HCT116 (cell line): Measurements from ENCODE around the gene LDAF1. TPM values are rescaled to one million over a fixed set of nuclear protein-coding genes. Genes with fewer than 3 reads are reported as not detected.

Experiments
- ATAC-seq: fragments of 200-7000 bp; cut with Tn5 transposase; 2 replicates; pipeline ENCODE4 v1.9.1; 2020; ENCODE audit warnings: mild to moderate bottlenecking, moderate library complexity
- Bru-seq: library from RNA; stranded (reverse); fragments of 400-500 nt; gene quantifications from one replicate; lab custom pipeline; 2021; lab: Mats Ljungman, UMichigan
- BruChase-seq, 2 experiments: library from RNA; stranded (reverse); fragments of 400-500 nt; gene quantifications; one replicate each; lab custom pipeline; 2021; lab: Mats Ljungman, UMichigan
- BruUV-seq: library from RNA; stranded (reverse); fragments of 400-500 nt; replicated peaks from 2 replicates; lab custom pipeline; 2021; lab: Mats Ljungman, UMichigan
- CTCF ChIA-PET: fragments of 300-600 bp; sonication (Branson Sonifier 250); formaldehyde crosslinking; loops from one replicate; lab custom pipeline; 2021; ENCODE audit warnings: antibody characterized with exemption; lab: Charles Lee
- POLR2A ChIA-PET: fragments of 300-600, 350-600 bp; sonication (Branson Sonifier 250); formaldehyde crosslinking; loops from one replicate; lab custom pipeline; 2021; ENCODE audit warnings: antibody characterized with exemption; lab: Charles Lee
- RAD21 ChIA-PET, 2 experiments: fragments of 300-600 bp; sonication (Branson Sonifier 250); formaldehyde crosslinking; loops; one replicate each; lab custom pipeline; 2023; ENCODE audit warnings: low total read pairs in 2 of 2; ENCODE audit not compliant: uncharacterized antibody in 2 of 2, unreplicated experiment in 2 of 2, low non-redundant PET in 1 of 2; lab: Charles Lee
- DNase-seq: peaks from one replicate; pipeline ENCODE4 v3.0.0-alpha.2; 2010; ENCODE audit warnings: low read depth, low spot score
- H2AFZ ChIP-seq: fragments of 200-600 bp; shearing (Covaris generic), sonication (generic); 2 replicates; pipeline ENCODE4 v1.6.1; 2017; ENCODE audit warnings: low read depth, mixed run types, mixed read lengths, antibody characterized with exemption, low read length; ENCODE audit not compliant: poor library complexity, severe bottlenecking
- H3K27ac ChIP-seq: 2 replicates; pipeline ENCODE4 v1.5.1; 2012; ENCODE audit warnings: low read depth, low read length
- H3K27me3 ChIP-seq: fragments of 200-600 bp; sonication (generic); 2 replicates; pipeline ENCODE4 v1.6.1; 2016; ENCODE audit warnings: mixed run types, low read length, mixed read lengths; ENCODE audit not compliant: insufficient read depth
- H3K36me3 ChIP-seq, 2 experiments: fragments of 200-500 bp in 1 of 2; fragments of 200-600 bp in 1 of 2; sonication (Bioruptor generic) in 1 of 2; sonication (generic) in 1 of 2; 2 replicates each; pipeline versions ENCODE4 v1.5.1 to v1.6.1; 2014 to 2016; ENCODE audit warnings: low read length in 2 of 2, inconsistent platforms in 1 of 2, mixed read lengths in 1 of 2, mixed run types in 1 of 2; ENCODE audit not compliant: insufficient read depth in 2 of 2, control insufficient read depth in 1 of 2
- H3K4me1 ChIP-seq, 2 experiments: fragments of 200-600 bp in 1 of 2; sonication (generic) in 1 of 2; 2 replicates each; pipeline versions ENCODE4 v1.5.1 to v1.6.1; 2012 to 2017; ENCODE audit warnings: low read length in 2 of 2, inconsistent platforms in 1 of 2, mild to moderate bottlenecking in 1 of 2, mixed read lengths in 1 of 2, mixed run types in 1 of 2, moderate library complexity in 1 of 2; ENCODE audit not compliant: insufficient read depth in 2 of 2, control insufficient read depth in 1 of 2
- H3K4me2 ChIP-seq: fragments of 200-600 bp; sonication (generic); 2 replicates; pipeline ENCODE4 v1.6.1; 2017; ENCODE audit warnings: mixed run types, low read length, mixed read lengths
- H3K4me3 ChIP-seq, 2 experiments: fragments of 200-600 bp in 1 of 2; sonication (generic) in 1 of 2; replicated peaks in 1 of 2; 2 replicates each; pipeline ENCODE4 v1.5.1; 2011 to 2016; ENCODE audit warnings: low read length in 2 of 2, control low read depth in 1 of 2, low read depth in 1 of 2, mild to moderate bottlenecking in 1 of 2, mixed read lengths in 1 of 2, mixed run types in 1 of 2
- H3K79me2 ChIP-seq: fragments of 200-600 bp; sonication (generic); 2 replicates; pipeline ENCODE4 v1.6.1; 2017; ENCODE audit warnings: mild to moderate bottlenecking, mixed run types, low read length, moderate library complexity, mixed read lengths; ENCODE audit not compliant: insufficient read depth
- H3K9ac ChIP-seq: fragments of 200-600 bp; sonication (generic); 2 replicates; pipeline ENCODE4 v1.6.1; 2016; ENCODE audit warnings: low read length, mixed read lengths
- H3K9me2 ChIP-seq: fragments of 200-600 bp; sonication (generic), shearing (Covaris generic); 2 replicates; pipeline ENCODE4 v1.6.1; 2017; ENCODE audit warnings: mixed run types, mild to moderate bottlenecking, moderate library complexity; ENCODE audit not compliant: insufficient read depth
- H3K9me3 ChIP-seq, 2 experiments: fragments of 200-500 bp in 1 of 2; fragments of 200-600 bp in 1 of 2; sonication (Bioruptor generic) in 1 of 2; sonication (generic) in 1 of 2; 2 replicates each; pipeline ENCODE4 v1.6.1; 2014 to 2017; ENCODE audit warnings: low read length in 2 of 2, mixed read lengths in 2 of 2, inconsistent platforms in 1 of 2, low read depth in 1 of 2, mild to moderate bottlenecking in 1 of 2, mixed run types in 1 of 2, moderate library complexity in 1 of 2; ENCODE audit not compliant: control insufficient read depth in 1 of 2, insufficient read depth in 1 of 2
- H4K20me1 ChIP-seq: fragments of 200-600 bp; sonication (generic), shearing (Covaris generic); 2 replicates; pipeline ENCODE4 v1.6.1; 2017; ENCODE audit warnings: mixed run types, mild to moderate bottlenecking, moderate library complexity; ENCODE audit not compliant: insufficient read depth
- CBX3 ChIP-seq: IDR thresholded peaks from 2 replicates; pipeline ENCODE4 v1.6.1; 2012; ENCODE audit warnings: low read depth
- EGR1 ChIP-seq: IDR thresholded peaks from 2 replicates; pipeline ENCODE4 v1.6.1; 2012; ENCODE audit warnings: low read depth
- ELF1 ChIP-seq: IDR thresholded peaks from 2 replicates; pipeline ENCODE4 v1.6.1; 2012; ENCODE audit warnings: low read depth, borderline replicate concordance
- EZH2 ChIP-seq: fragments of 200-600 bp; sonication (generic); IDR thresholded peaks from 2 replicates; pipeline ENCODE4 v1.6.1; 2017; ENCODE audit warnings: antibody characterized with exemption, mixed run types
- EZH2phosphoT487 ChIP-seq: fragments of 200-600 bp; IDR thresholded peaks from 2 replicates; pipeline ENCODE4 v1.6.1; 2018; ENCODE audit warnings: antibody characterized with exemption, borderline replicate concordance
- FOSL1 ChIP-seq: IDR thresholded peaks from 2 replicates; pipeline ENCODE4 v1.6.1; 2012; ENCODE audit warnings: low read depth
- JUND ChIP-seq: IDR thresholded peaks from 2 replicates; pipeline ENCODE4 v1.6.1; 2012
- POLR2A ChIP-seq: IDR thresholded peaks from 2 replicates; pipeline ENCODE4 v1.7.0; 2011; ENCODE audit warnings: borderline replicate concordance; ENCODE audit not compliant: insufficient read depth, insufficient read length; ENCODE audit errors: extremely low read depth
- POLR2AphosphoS5 ChIP-seq: IDR thresholded peaks from 2 replicates; pipeline ENCODE4 v1.6.1; 2011; ENCODE audit warnings: mild to moderate bottlenecking, low read depth, low read length, moderate library complexity
- RAD21 ChIP-seq: IDR thresholded peaks from 2 replicates; pipeline ENCODE4 v1.6.1; 2012; ENCODE audit warnings: low read depth, mild to moderate bottlenecking
- SIN3A ChIP-seq: IDR thresholded peaks from 2 replicates; pipeline ENCODE4 v1.6.1; 2012; ENCODE audit warnings: low read depth
- SP1 ChIP-seq: IDR thresholded peaks from 2 replicates; pipeline ENCODE4 v1.6.1; 2012; ENCODE audit warnings: low read depth
- SRF ChIP-seq: IDR thresholded peaks from 2 replicates; pipeline ENCODE4 v1.6.1; 2012; ENCODE audit warnings: low read depth
- YY1 ChIP-seq: IDR thresholded peaks from 2 replicates; pipeline ENCODE4 v1.6.1; 2011; ENCODE audit warnings: low read length, low read depth, moderate library complexity, mild to moderate bottlenecking; ENCODE audit not compliant: insufficient replicate concordance; ENCODE audit errors: extremely low read depth
- ZFX ChIP-seq: fragments of 450-650 bp; IDR thresholded peaks from 2 replicates; pipeline ENCODE4 v1.6.1; 2017
- ZNF274 ChIP-seq: fragments of 200-500 bp; sonication (Bioruptor generic); IDR thresholded peaks from 2 replicates; pipeline ENCODE4 v1.6.1; 2014; ENCODE audit warnings: mild to moderate bottlenecking, low read depth, low read length, inconsistent platforms
- intact Hi-C: fragments of 100-400 bp; cut with micrococcal nuclease; formaldehyde crosslinking; loops from 2 replicates; pipeline ENCODE4 v1.10.0; 2022
- long read RNA-seq: library from polyadenylated mRNA; unstranded; transcript quantifications from one replicate; pipeline ENCODE4 v2.0.0, GENCODE V29; 2021; ENCODE audit not compliant: unreplicated experiment
- polyA plus RNA-seq: library from polyadenylated mRNA; unstranded; fragments of >200 nt; gene quantifications from 2 replicates; pipeline ENCODE4 v1.2.1, GENCODE V29; 2012; ENCODE audit warnings: missing spikeins
- total RNA-seq: library from RNA; stranded (reverse); gene quantifications from one replicate; pipeline ENCODE4 v1.2.1, GENCODE V29; 2021; ENCODE audit not compliant: unreplicated experiment
- TF ChIP-seq, protein P1 (sequence below): IDR thresholded peaks from 2 replicates; pipeline ENCODE4 v1.6.1; 2012; ENCODE audit warnings: low read depth
- TF ChIP-seq, protein P2 (sequence below): IDR thresholded peaks from 2 replicates; pipeline ENCODE4 v1.6.1; 2011; ENCODE audit warnings: mild to moderate bottlenecking, low read length, moderate library complexity; ENCODE audit not compliant: insufficient replicate concordance; ENCODE audit errors: extremely low read depth
- TF ChIP-seq, protein P3 (sequence below): IDR thresholded peaks from 2 replicates; pipeline ENCODE4 v1.6.1; 2012

Gene LDAF1
- total RNA-seq, result 30.0 TPM
- 27.0 and 34.9 TPM in 2 replicates for polyA plus RNA-seq
- Bru-seq, nascent RNA, result percentile 57 among the genes with signal in this experiment
- BruChase-seq, experiment 1, labeled RNA remaining after a 6-hour chase, result percentile 67 among the genes with signal in this experiment
- percentile 58 among the genes with signal in this experiment for BruChase-seq, experiment 2, labeled RNA remaining after a 2-hour chase
- long read RNA-seq, transcript TMEM159-202 (5 exons, 1,812 nt), result major isoform, 27 of 45 reads
- long read RNA-seq, transcript TMEM159-201 (5 exons, 2,014 nt), result minor isoform, 11 of 45 reads
- long read RNA-seq, partial matches to known transcripts, result 0 of 45 reads
- long read RNA-seq, other reads (novel, unspliced or antisense), result 6 of 45 reads

DNA sequence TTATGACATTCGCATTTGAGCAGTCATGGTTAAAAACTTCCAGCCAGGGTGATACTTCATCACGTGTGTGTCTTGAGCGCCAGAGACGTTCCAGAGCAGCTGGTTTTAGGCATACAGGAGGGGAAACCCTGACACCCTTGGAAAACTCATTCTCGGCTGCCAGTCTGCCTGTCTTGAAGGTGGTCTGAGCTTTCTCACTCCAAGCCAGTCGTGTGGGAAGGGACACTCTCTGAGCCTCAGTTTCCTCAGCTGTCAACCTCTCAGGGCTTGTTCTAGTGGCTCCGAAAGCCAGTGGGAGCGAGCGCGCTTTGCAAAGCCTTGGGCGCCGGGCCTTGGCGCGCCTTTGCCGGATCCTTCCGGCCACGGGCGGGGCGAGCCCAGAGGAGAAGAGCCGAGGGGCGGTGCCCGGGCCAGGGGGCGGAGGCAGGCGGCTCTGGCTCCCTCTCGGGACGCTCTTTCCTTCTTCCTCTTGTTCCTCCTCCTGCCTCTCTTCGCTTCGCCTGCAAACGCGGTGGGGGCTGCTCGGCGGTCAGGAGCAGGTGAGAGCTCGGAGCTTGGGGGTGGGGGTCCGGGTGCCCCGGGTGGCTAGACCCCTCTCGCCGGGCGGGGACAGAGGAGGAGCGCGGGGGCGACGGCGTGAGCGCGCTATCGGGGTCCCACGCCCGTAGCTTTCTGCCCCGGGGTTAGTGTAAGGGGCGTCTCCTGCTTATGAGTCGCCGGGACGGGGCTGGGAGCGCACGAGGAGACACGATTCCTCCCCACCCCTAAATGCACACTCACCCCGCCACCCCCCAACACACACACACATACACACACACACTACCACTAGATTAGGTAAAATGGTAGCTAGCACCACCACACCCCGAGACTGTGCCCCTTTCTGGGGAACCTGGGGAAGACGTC, at the start of gene LDAF1:
LDAF1 (plus strand) TSS at position 467 of the 903 bp plus-strand sequence. CDS start 2,509 bp downstream, outside the sequence.
- Histone ChIP-seq H3K27ac (peak within 1 kb of the TSS; percentile 51), H3K4me3 (peak within 1 kb of the TSS; percentile 62 to 74), H3K9me3 (no peaks in the 10 kb centered on the region), H2AFZ (peak within 1 kb of the TSS; percentile 76), H3K79me2 (peaks cover 10% of the 10 kb centered on the region; the same call in 1 of the 2 replicates), H3K36me3 (peaks cover 8 to 13% of the 10 kb centered on the region in 2 experiments), H4K20me1 (no peaks in the 10 kb centered on the region), H3K9me2 (no peaks in the 10 kb centered on the region), H3K4me2 (peak within 1 kb of the TSS; percentile 78), H3K27me3 (no peaks in the 10 kb centered on the region), H3K4me1 (peaks cover 15 to 27% of the 10 kb centered on the region in 2 experiments), H3K9ac (peak within 1 kb of the TSS; percentile 69)
- ChIA-PET POLR2A (interaction anchor here (1.3 to 2.1 kb wide), 2 partner anchors 29 to 142 kb away, joined by 5 to 7 read pairs; no protein-coding TSS in a partner anchor), RAD21 (interaction anchor here (0.6 to 1.7 kb wide), 3 partner anchors 16 to 142 kb away, joined by 3 to 10 read pairs (median 3); no protein-coding TSS in a partner anchor), CTCF (interaction anchor here (1.0 to 4.9 kb wide), 4 partner anchors 10 to 1163 kb away, joined by 4 to 60 read pairs (median 8); no protein-coding TSS in a partner anchor)
- DNase-seq (peak; percentile 41), ATAC-seq (peak; percentile 93)
- TF ChIP-seq, protein P1, sequence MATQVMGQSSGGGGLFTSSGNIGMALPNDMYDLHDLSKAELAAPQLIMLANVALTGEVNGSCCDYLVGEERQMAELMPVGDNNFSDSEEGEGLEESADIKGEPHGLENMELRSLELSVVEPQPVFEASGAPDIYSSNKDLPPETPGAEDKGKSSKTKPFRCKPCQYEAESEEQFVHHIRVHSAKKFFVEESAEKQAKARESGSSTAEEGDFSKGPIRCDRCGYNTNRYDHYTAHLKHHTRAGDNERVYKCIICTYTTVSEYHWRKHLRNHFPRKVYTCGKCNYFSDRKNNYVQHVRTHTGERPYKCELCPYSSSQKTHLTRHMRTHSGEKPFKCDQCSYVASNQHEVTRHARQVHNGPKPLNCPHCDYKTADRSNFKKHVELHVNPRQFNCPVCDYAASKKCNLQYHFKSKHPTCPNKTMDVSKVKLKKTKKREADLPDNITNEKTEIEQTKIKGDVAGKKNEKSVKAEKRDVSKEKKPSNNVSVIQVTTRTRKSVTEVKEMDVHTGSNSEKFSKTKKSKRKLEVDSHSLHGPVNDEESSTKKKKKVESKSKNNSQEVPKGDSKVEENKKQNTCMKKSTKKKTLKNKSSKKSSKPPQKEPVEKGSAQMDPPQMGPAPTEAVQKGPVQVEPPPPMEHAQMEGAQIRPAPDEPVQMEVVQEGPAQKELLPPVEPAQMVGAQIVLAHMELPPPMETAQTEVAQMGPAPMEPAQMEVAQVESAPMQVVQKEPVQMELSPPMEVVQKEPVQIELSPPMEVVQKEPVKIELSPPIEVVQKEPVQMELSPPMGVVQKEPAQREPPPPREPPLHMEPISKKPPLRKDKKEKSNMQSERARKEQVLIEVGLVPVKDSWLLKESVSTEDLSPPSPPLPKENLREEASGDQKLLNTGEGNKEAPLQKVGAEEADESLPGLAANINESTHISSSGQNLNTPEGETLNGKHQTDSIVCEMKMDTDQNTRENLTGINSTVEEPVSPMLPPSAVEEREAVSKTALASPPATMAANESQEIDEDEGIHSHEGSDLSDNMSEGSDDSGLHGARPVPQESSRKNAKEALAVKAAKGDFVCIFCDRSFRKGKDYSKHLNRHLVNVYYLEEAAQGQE, result no peak
- TF ChIP-seq, protein P2, sequence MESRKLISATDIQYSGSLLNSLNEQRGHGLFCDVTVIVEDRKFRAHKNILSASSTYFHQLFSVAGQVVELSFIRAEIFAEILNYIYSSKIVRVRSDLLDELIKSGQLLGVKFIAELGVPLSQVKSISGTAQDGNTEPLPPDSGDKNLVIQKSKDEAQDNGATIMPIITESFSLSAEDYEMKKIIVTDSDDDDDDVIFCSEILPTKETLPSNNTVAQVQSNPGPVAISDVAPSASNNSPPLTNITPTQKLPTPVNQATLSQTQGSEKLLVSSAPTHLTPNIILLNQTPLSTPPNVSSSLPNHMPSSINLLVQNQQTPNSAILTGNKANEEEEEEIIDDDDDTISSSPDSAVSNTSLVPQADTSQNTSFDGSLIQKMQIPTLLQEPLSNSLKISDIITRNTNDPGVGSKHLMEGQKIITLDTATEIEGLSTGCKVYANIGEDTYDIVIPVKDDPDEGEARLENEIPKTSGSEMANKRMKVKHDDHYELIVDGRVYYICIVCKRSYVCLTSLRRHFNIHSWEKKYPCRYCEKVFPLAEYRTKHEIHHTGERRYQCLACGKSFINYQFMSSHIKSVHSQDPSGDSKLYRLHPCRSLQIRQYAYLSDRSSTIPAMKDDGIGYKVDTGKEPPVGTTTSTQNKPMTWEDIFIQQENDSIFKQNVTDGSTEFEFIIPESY, result no peak
- TF ChIP-seq ELF1 (no peak), FOSL1 (no peak), JUND (no peak; the same call in 1 of the 2 replicates), POLR2A (no peak), SP1 (no peak), CBX3 (no peak), SIN3A (peak; percentile 39; the same call in 1 of the 2 replicates), RAD21 (no peak; the same call in none of the 2 replicates), EZH2phosphoT487 (no peak), ZNF274 (no peak), YY1 (no peak), EZH2 (no peak), EGR1 (peak; percentile 63), ZFX (peak; percentile 7; the same call in 1 of the 2 replicates), POLR2AphosphoS5 (peak; percentile 76), SRF (no peak)
- TF ChIP-seq, protein P3, sequence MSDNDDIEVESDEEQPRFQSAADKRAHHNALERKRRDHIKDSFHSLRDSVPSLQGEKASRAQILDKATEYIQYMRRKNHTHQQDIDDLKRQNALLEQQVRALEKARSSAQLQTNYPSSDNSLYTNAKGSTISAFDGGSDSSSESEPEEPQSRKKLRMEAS, result peak; percentile 54; the same call in 1 of the 2 replicates
- TSS peak; percentile 40 for BruUV-seq
- intact Hi-C loops, result loop anchor here (5.0 kb wide), 2 partner anchors 306 to 1514 kb away; no protein-coding TSS in a partner anchor
